ENCODE measurements around the gene MACROD2.
"Not testable (repeated sequence)": the region's sequence is repeated elsewhere in the genome, so short reads cannot be mapped to it uniquely, and the experiment has no call there.

Gene MACROD2

GRCh38 chr20:15122613-15123012 is 1127.3 kb downstream of the MACROD2 start:
- no peak for TF ChIP-seq POU2F2 (IDR thresholded peaks at IDR 0.05; ENCODE audit: low read depth, low read length)
- TF ChIP-seq PAX5 (IDR thresholded peaks at IDR 0.05; ENCODE audit: insufficient read depth, low read length, severe bottlenecking) = no peak
- no peak for TF ChIP-seq POLR2A (IDR thresholded peaks at IDR 0.05; ENCODE audit: low read depth, low read length)
- no peak for TF ChIP-seq POLR2AphosphoS5 (IDR thresholded peaks at IDR 0.05; ENCODE audit: low read depth, low read length)
- no peak for TF ChIP-seq SPI1 (IDR thresholded peaks at IDR 0.05; ENCODE audit: low read depth, low read length)
- no peak for TF ChIP-seq TAF1 (IDR thresholded peaks at IDR 0.05; ENCODE audit: low read depth, low read length)
- FAIRE-seq (no peak), DNase-seq (ENCODE audit: insufficient read length, low spot score) (no peak)

DNA sequence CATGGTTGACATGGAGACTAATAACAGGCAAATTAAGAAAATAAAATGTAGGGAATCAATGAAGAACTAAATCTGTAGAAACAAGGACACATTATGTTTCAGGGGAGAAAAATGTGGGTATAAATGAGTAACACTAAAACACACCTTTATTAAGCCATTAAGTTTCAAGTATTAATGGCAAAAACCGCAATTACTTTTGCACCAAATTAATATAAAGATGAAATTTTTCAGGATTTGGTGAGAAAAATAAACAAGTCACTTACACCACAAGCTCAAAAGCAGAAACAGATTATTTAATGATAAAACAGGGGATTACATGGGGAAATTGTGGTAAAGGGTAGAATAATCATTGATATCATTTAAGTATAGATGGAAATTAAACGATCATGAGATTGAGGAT is 1135.9 kb downstream of the MACROD2 start:
- no peak for FAIRE-seq
- TF ChIP-seq POU2F2 (IDR thresholded peaks at IDR 0.05; ENCODE audit: low read depth, low read length) (no peak), TAF1 (IDR thresholded peaks at IDR 0.05; ENCODE audit: low read depth, low read length) (no peak), SPI1 (IDR thresholded peaks at IDR 0.05; ENCODE audit: low read depth, low read length) (no peak), PAX5 (IDR thresholded peaks at IDR 0.05; ENCODE audit: insufficient read depth, low read length, severe bottlenecking) (no peak), POLR2AphosphoS5 (IDR thresholded peaks at IDR 0.05; ENCODE audit: low read depth, low read length) (no peak), POLR2A (IDR thresholded peaks at IDR 0.05; ENCODE audit: low read depth, low read length) (no peak)
- no peak for DNase-seq (ENCODE audit: insufficient read length, low spot score)

- TF ChIP-seq POU2F2 (IDR thresholded peaks at IDR 0.05; ENCODE audit: low read depth, low read length) = no peak
- no peak for TF ChIP-seq TAF1 (IDR thresholded peaks at IDR 0.05; ENCODE audit: low read depth, low read length)
- TF ChIP-seq POLR2AphosphoS5 (IDR thresholded peaks at IDR 0.05; ENCODE audit: low read depth, low read length) = no peak
- TF ChIP-seq PAX5 (IDR thresholded peaks at IDR 0.05; ENCODE audit: insufficient read depth, low read length, severe bottlenecking) = no peak
- no peak for TF ChIP-seq SPI1 (IDR thresholded peaks at IDR 0.05; ENCODE audit: low read depth, low read length)
- TF ChIP-seq POLR2A (IDR thresholded peaks at IDR 0.05; ENCODE audit: low read depth, low read length) = no peak
- FAIRE-seq = no peak
- no peak for DNase-seq (ENCODE audit: insufficient read length, low spot score)
Measured at GRCh38 chr20:15138548-15139126, 1143.3 kb downstream of the MACROD2 start.

DNA sequence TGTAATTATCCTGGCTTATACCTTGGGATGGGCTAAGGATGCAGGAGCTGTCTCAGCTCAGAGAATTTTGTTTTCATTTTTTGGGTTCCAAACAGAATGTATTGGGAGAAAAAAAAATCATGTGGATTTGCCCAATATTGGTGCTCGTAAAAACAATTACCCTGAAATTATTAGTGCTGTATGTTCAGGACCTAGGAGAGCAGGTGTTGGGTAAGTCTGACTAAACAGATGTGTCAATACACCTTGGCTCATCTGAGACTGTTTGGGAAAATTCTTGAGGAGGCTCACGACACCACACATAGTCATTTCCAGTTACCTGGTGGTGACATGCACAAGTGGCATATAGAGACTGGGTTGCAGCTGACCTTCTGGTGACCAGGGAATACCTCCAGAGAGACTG is 1144.2 kb downstream of the MACROD2 start:
- DNase-seq (ENCODE audit: insufficient read length, low spot score) = no peak
- TF ChIP-seq PAX5 (IDR thresholded peaks at IDR 0.05; ENCODE audit: insufficient read depth, low read length, severe bottlenecking) (no peak), POLR2A (IDR thresholded peaks at IDR 0.05; ENCODE audit: low read depth, low read length) (no peak), POU2F2 (IDR thresholded peaks at IDR 0.05; ENCODE audit: low read depth, low read length) (no peak), SPI1 (IDR thresholded peaks at IDR 0.05; ENCODE audit: low read depth, low read length) (no peak), POLR2AphosphoS5 (IDR thresholded peaks at IDR 0.05; ENCODE audit: low read depth, low read length) (no peak), TAF1 (IDR thresholded peaks at IDR 0.05; ENCODE audit: low read depth, low read length) (no peak)
- FAIRE-seq = no peak

GRCh38 chr20:15140286-15140685 is 1145.0 kb downstream of the MACROD2 start:
- DNase-seq (ENCODE audit: insufficient read length, low spot score) = no peak
- FAIRE-seq = no peak

GRCh38 chr20:15140940-15141339 is 1145.6 kb downstream of the MACROD2 start:
- DNase-seq (ENCODE audit: insufficient read length, low spot score); FAIRE-seq: not testable (repeated sequence)

More at GRCh38 chr20:15140286-15140685, 1145.0 kb downstream of the MACROD2 start:
- TF ChIP-seq POLR2AphosphoS5 (IDR thresholded peaks at IDR 0.05; ENCODE audit: low read depth, low read length) (no peak), PAX5 (IDR thresholded peaks at IDR 0.05; ENCODE audit: insufficient read depth, low read length, severe bottlenecking) (no peak), SPI1 (IDR thresholded peaks at IDR 0.05; ENCODE audit: low read depth, low read length) (no peak), POU2F2 (IDR thresholded peaks at IDR 0.05; ENCODE audit: low read depth, low read length) (no peak), POLR2A (IDR thresholded peaks at IDR 0.05; ENCODE audit: low read depth, low read length) (no peak), TAF1 (IDR thresholded peaks at IDR 0.05; ENCODE audit: low read depth, low read length) (no peak)

DNA sequence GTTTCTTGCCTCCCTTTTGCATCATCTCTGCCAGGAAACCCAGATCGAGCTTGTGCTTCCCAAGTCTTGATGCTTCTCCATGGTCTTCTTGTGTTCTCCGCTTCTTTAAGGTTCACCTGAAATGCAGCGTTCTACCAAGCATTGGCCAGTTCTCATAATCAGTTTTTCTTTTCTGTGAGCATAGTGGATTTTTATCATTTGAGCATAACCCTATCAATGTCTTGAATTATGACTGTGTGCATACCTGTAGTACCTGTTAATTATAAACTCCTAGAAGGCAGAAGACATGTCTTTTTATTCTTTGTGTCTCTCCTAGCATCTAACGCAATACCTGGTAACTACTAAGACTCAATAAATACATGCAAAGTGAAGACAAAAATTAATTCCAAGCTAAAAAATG is 1146.5 kb downstream of the MACROD2 start:
- no peak for TF ChIP-seq POU2F2 (IDR thresholded peaks at IDR 0.05; ENCODE audit: low read depth, low read length)
- no peak for TF ChIP-seq POLR2AphosphoS5 (IDR thresholded peaks at IDR 0.05; ENCODE audit: low read depth, low read length)
- no peak for TF ChIP-seq SPI1 (IDR thresholded peaks at IDR 0.05; ENCODE audit: low read depth, low read length)
- TF ChIP-seq TAF1 (IDR thresholded peaks at IDR 0.05; ENCODE audit: low read depth, low read length) = no peak
- no peak for TF ChIP-seq PAX5 (IDR thresholded peaks at IDR 0.05; ENCODE audit: insufficient read depth, low read length, severe bottlenecking)
- no peak for TF ChIP-seq POLR2A (IDR thresholded peaks at IDR 0.05; ENCODE audit: low read depth, low read length)
- FAIRE-seq (no peak), DNase-seq (ENCODE audit: insufficient read length, low spot score) (no peak)

DNA sequence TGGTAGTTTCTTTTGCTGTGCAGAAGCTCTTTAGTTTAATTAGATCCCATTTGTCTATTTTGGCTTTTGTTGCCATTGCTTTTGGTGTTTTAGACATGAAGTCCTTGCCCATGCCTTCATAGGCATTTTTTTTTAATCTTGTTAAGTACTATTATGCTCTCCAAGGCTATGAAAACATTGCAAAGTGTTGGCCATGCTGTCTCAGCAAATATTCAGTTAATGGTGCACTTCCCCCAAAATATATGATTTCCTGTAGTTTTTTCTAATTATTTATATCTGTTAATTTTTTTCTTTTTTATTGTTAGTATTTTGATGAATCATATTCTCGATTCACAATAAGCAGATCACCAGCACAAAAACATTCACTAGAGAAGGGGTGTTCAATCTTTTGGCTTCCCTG is 1148.2 kb downstream of the MACROD2 start:
- FAIRE-seq (no peak), DNase-seq (ENCODE audit: insufficient read length, low spot score) (no peak)
- TF ChIP-seq PAX5 (IDR thresholded peaks at IDR 0.05; ENCODE audit: insufficient read depth, low read length, severe bottlenecking) (no peak), POU2F2 (IDR thresholded peaks at IDR 0.05; ENCODE audit: low read depth, low read length) (no peak), POLR2A (IDR thresholded peaks at IDR 0.05; ENCODE audit: low read depth, low read length) (no peak), POLR2AphosphoS5 (IDR thresholded peaks at IDR 0.05; ENCODE audit: low read depth, low read length) (no peak), SPI1 (IDR thresholded peaks at IDR 0.05; ENCODE audit: low read depth, low read length) (no peak), TAF1 (IDR thresholded peaks at IDR 0.05; ENCODE audit: low read depth, low read length) (no peak)

- DNase-seq (ENCODE audit: insufficient read length, low spot score) = no peak
- TF ChIP-seq POU2F2 (IDR thresholded peaks at IDR 0.05; ENCODE audit: low read depth, low read length) (no peak), PAX5 (IDR thresholded peaks at IDR 0.05; ENCODE audit: insufficient read depth, low read length, severe bottlenecking) (no peak), SPI1 (IDR thresholded peaks at IDR 0.05; ENCODE audit: low read depth, low read length) (no peak), TAF1 (IDR thresholded peaks at IDR 0.05; ENCODE audit: low read depth, low read length) (no peak), POLR2A (IDR thresholded peaks at IDR 0.05; ENCODE audit: low read depth, low read length) (no peak), POLR2AphosphoS5 (IDR thresholded peaks at IDR 0.05; ENCODE audit: low read depth, low read length) (no peak)
- no peak for FAIRE-seq
Measured at GRCh38 chr20:15144916-15145315, 1149.6 kb downstream of the MACROD2 start.

- FAIRE-seq (no peak), DNase-seq (ENCODE audit: insufficient read length, low spot score) (no peak)
- no peak for TF ChIP-seq PAX5 (IDR thresholded peaks at IDR 0.05; ENCODE audit: insufficient read depth, low read length, severe bottlenecking)
Measured at GRCh38 chr20:15146948-15147347, 1151.6 kb downstream of the MACROD2 start.
